Spleen (tissue), 7 donors: ENCODE measurements around the gene KCTD14.

Source experiments
- POLR2A ChIP-seq, 3 donors: fragments of 450-650 bp; IDR thresholded peaks; one replicate each; pipeline ENCODE4 v1.5.1; 2017; ENCODE audit warnings: antibody characterized with exemption in 3 of 3, mild to moderate bottlenecking in 1 of 3
- POLR2AphosphoS5 ChIP-seq, 3 donors: sonication (generic); formaldehyde crosslinking; IDR thresholded peaks; one replicate each; pipeline ENCODE4 v1.5.1; 2017; ENCODE audit warnings: antibody characterized with exemption in 3 of 3
- TF ChIP-seq, protein P1 (sequence below), 11 experiments: fragments of 200-600 bp in 7 of 11; fragments of 450-650 bp in 4 of 11; sonication (generic) in 4 of 11; IDR thresholded peaks in 8 of 11; conservative IDR thresholded peaks in 3 of 11; 1 replicate in 7 of 11; 2 replicates in 4 of 11; pipeline versions ENCODE4 v1.4.0 to v1.8.0; 2016 to 2021; ENCODE audit warnings: antibody characterized with exemption in 11 of 11, inconsistent platforms in 4 of 11, mild to moderate bottlenecking in 1 of 11
- donor health status: DM: no; HTN: no; CAD: no; lungs with moderate emphysema.
- donor health status: DM: no; HTN: no; CAD: no.
- donor health status: DM: no; HTN: no; CAD: no.

DNA sequence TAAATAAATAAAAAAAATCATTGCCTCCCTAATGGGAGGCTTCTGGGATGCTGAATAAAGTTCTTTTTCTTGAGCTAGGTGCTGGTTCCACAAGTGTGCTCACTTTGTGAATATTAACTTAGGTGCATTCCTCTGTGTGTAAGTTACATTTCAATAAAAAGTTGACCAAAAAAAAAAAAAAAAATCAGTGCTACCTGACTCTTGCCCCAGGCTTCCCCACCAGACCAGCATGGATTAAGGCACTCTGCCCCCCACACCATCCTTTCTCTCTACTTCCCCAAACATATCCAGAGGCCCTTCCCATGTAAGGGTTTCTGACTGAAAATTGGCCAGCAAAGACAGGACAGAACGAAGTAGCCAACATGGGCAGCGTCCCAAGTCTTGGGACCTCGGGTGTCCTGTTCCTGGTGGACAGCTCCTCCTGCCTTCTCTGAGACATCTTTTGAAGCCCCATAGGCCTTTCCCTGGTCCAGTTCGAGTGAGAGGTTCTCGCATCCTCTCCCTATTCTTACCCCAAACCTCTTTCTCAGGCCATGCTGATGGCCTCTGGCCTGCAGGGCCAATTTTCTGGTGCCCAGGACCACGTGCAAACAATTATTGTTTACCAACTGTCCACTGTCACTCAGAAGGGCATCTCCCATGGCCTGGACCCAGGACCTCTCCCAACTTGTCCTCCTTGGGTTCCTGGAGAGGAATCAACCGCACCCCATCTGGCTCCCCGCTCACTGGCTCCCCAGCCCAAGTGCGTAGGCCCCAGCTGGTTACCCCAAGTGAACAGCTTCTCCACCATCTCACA is 14.9 kb upstream of the KCTD14 start:
- TF ChIP-seq POLR2AphosphoS5 (IDR thresholded peaks at IDR 0.05) (no peak), POLR2A (IDR thresholded peaks at IDR 0.05) (no peak)
- TF ChIP-seq, protein P1, sequence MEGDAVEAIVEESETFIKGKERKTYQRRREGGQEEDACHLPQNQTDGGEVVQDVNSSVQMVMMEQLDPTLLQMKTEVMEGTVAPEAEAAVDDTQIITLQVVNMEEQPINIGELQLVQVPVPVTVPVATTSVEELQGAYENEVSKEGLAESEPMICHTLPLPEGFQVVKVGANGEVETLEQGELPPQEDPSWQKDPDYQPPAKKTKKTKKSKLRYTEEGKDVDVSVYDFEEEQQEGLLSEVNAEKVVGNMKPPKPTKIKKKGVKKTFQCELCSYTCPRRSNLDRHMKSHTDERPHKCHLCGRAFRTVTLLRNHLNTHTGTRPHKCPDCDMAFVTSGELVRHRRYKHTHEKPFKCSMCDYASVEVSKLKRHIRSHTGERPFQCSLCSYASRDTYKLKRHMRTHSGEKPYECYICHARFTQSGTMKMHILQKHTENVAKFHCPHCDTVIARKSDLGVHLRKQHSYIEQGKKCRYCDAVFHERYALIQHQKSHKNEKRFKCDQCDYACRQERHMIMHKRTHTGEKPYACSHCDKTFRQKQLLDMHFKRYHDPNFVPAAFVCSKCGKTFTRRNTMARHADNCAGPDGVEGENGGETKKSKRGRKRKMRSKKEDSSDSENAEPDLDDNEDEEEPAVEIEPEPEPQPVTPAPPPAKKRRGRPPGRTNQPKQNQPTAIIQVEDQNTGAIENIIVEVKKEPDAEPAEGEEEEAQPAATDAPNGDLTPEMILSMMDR (IDR thresholded peaks at IDR 0.05 in 8 of 11, conservative IDR thresholded peaks at IDR 0.05 in 3 of 11) = no peak
